NCI-H526 (cell line): Measurements from ENCODE around the gene ARHGAP22.
A peak's percentile ranks its signal among the peaks of the same experiment; 100 is the strongest.
"Not testable (repeated sequence)": the region's sequence is repeated elsewhere in the genome, so short reads cannot be mapped to it uniquely, and the experiment has no call there.

Experiments
- DNase-seq, 2 experiments: peaks; one replicate each; lab custom pipeline; 2025; lab: John Stamatoyannopoulos, UW

The ARHGAP22 gene

GRCh38 chr10:48450233-48450740 is 154.6 kb downstream of the ARHGAP22 start:
- DNase-seq: no peak

GRCh38 chr10:48449501-48450232 is 155.2 kb downstream of the ARHGAP22 start:
- DNase-seq: no peak

- DNase-seq: no peak
Observed at GRCh38 chr10:48448796-48449195, 156.1 kb downstream of the ARHGAP22 start.

GRCh38 chr10:48447356-48448215 is 157.3 kb downstream of the ARHGAP22 start:
- DNase-seq: no peak

GRCh38 chr10:48446785-48447184 is 158.1 kb downstream of the ARHGAP22 start:
- DNase-seq: no peak

- DNase-seq: no peak
Observed at GRCh38 chr10:48445932-48446331, 158.9 kb downstream of the ARHGAP22 start.

- peak in 1 of 2 experiments; percentile 32 for DNase-seq
Observed at GRCh38 chr10:48444861-48445841, 159.7 kb downstream of the ARHGAP22 start.

- DNase-seq: peak in 1 of 2 experiments; percentile 41
Observed at GRCh38 chr10:48444266-48444665, 160.6 kb downstream of the ARHGAP22 start.

- no peak for DNase-seq
Observed at GRCh38 chr10:48442809-48443177, 162.1 kb downstream of the ARHGAP22 start.

- no peak for DNase-seq
Observed at GRCh38 chr10:48442090-48442808, 162.6 kb downstream of the ARHGAP22 start.

- DNase-seq: no peak
Observed at GRCh38 chr10:48440771-48441170, 164.1 kb downstream of the ARHGAP22 start.

- DNase-seq: peak in 1 of 2 experiments; percentile 53
Observed at GRCh38 chr10:48439581-48440041, 165.3 kb downstream of the ARHGAP22 start.

GRCh38 chr10:48439031-48439430 is 165.8 kb downstream of the ARHGAP22 start:
- DNase-seq: no peak

- no peak for DNase-seq
Observed at GRCh38 chr10:48437546-48437945, 167.3 kb downstream of the ARHGAP22 start.

GRCh38 chr10:48431871-48432270 is 173.0 kb downstream of the ARHGAP22 start:
- DNase-seq: no peak

GRCh38 chr10:48430402-48430993 is 174.4 kb downstream of the ARHGAP22 start:
- no peak for DNase-seq

GRCh38 chr10:48429309-48429708 is 175.6 kb downstream of the ARHGAP22 start:
- no peak for DNase-seq

- DNase-seq: no peak
Observed at GRCh38 chr10:48428896-48429295, 176.0 kb downstream of the ARHGAP22 start.

GRCh38 chr10:48423884-48424283 is 181.0 kb downstream of the ARHGAP22 start:
- DNase-seq: no peak

- DNase-seq: not testable (repeated sequence)
Observed at GRCh38 chr10:48421862-48422261, 183.0 kb downstream of the ARHGAP22 start.
